ENCODE data around the gene TLE1. TPM values are rescaled to one million over a fixed set of nuclear protein-coding genes. Genes with fewer than 3 reads are reported as not detected.

TLE1 gene
- total and polyA plus RNA-seq, 10 of the 15 experiments (the other 5 are each of a cell fraction or from before 2014, with no cell fraction given) = 0.04 to 0.23 (median 0.10) TPM; not detected in 6

- H3K79me2 ChIP-seq (ENCODE audit: control insufficient read depth, insufficient read depth, low read length) = no peaks in the 10 kb centered on the region
- H3K4me3 ChIP-seq = no peak overlapping the region
- ATAC-seq = no peak
- H3K27ac ChIP-seq (ENCODE audit: control insufficient read depth, insufficient read depth) = no peak overlapping the region
- DNase-seq (ENCODE audit: low read depth, low spot score) = no peak
- RAD21 ChIA-PET (ENCODE audit: unreplicated experiment) = no interaction called here
- H3K9ac ChIP-seq (ENCODE audit: control insufficient read depth, insufficient read depth, low read length) = no peak overlapping the region
- H3K27me3 ChIP-seq (replicated peaks in 1 of 2; ENCODE audit: control insufficient read depth in 2 of 2, insufficient read depth in 2 of 2, low read length in 1 of 2) = no peaks in the 10 kb centered on the region
- no peaks in the 10 kb centered on the region for H3K4me1 ChIP-seq (ENCODE audit: control insufficient read depth, insufficient read depth, low read length)
- CTCF ChIA-PET = no interaction called here
- in situ Hi-C loops (cut with MboI) (no loop called here), intact Hi-C loops (cut with micrococcal nuclease; ENCODE audit: unreplicated experiment) (no loop called here)
- BruUV-seq (replicated peaks) = no TSS peak
- no peaks in the 10 kb centered on the region for H3K36me3 ChIP-seq (ENCODE audit: control insufficient read depth in 2 of 2, insufficient read depth in 2 of 2, low read length in 1 of 2)
- POLR2A ChIA-PET = no interaction called here
- no peak overlapping the region for H3K4me2 ChIP-seq (ENCODE audit: control insufficient read depth, insufficient read depth)
- WGBS (ENCODE audit: insufficient coverage, insufficient replicate concordance, low lambda C conversion rate, missing lambda C conversion rate) = 89% methylated on average over 5 of the region's 5 CpGs
- TF ChIP-seq, protein P1, sequence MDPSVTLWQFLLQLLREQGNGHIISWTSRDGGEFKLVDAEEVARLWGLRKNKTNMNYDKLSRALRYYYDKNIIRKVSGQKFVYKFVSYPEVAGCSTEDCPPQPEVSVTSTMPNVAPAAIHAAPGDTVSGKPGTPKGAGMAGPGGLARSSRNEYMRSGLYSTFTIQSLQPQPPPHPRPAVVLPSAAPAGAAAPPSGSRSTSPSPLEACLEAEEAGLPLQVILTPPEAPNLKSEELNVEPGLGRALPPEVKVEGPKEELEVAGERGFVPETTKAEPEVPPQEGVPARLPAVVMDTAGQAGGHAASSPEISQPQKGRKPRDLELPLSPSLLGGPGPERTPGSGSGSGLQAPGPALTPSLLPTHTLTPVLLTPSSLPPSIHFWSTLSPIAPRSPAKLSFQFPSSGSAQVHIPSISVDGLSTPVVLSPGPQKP (IDR thresholded peaks at IDR 0.05; ENCODE audit: low read depth, low read length) = no peak
- TF ChIP-seq KLF5 (IDR thresholded peaks at IDR 0.05; ENCODE audit: partially characterized antibody) (no peak), YBX1 (IDR thresholded peaks at IDR 0.05) (no peak), TCF12 (IDR thresholded peaks at IDR 0.05; ENCODE audit: low read depth, low read length) (no peak), SMC3 (IDR thresholded peaks at IDR 0.05; ENCODE audit: borderline replicate concordance, low read length) (no peak), TBL1XR1 (IDR thresholded peaks at IDR 0.05; ENCODE audit: low read depth, low read length) (no peak), SMARCA5 (IDR thresholded peaks at IDR 0.05) (no peak), IKZF2 (IDR thresholded peaks at IDR 0.05) (no peak), RB1 (IDR thresholded peaks at IDR 0.05; ENCODE audit: borderline replicate concordance) (no peak), FOXM1 (IDR thresholded peaks at IDR 0.05; ENCODE audit: low read depth, low read length) (no peak)
- SMC1A ChIA-PET (ENCODE audit: uncharacterized antibody, unreplicated experiment) = no interaction called here
- no peaks in the 10 kb centered on the region for H4K20me1 ChIP-seq (ENCODE audit: control insufficient read depth, insufficient read depth)
- H3K9me3 ChIP-seq (replicated peaks; ENCODE audit: control insufficient read depth, insufficient read depth, low read length) = no peaks in the 10 kb centered on the region
- FAIRE-seq = no peak
- no peak overlapping the region for H2AFZ ChIP-seq (ENCODE audit: control insufficient read depth, low read depth, low read length)
Observed at GRCh38 chr9:81628897-81629296, 60.5 kb downstream of the TLE1 start.

Data from GM12878 (cell line).